Neural cell (in vitro differentiated cells): Measurements from ENCODE around the gene NRXN2. TPM values are rescaled to one million over a fixed set of nuclear protein-coding genes. Genes with fewer than 3 reads are reported as not detected.

ENCODE experiments used
- H2AFZ ChIP-seq: fragments of 200-600, 300-800 bp; sonication (generic), shearing (Covaris generic); 2 replicates; pipeline ENCODE4 v1.6.0; 2014; ENCODE audit warnings: low read depth, mild to moderate bottlenecking, antibody characterized with exemption, low read length, moderate library complexity
- H3F3A ChIP-seq: fragments of 200-600 bp; shearing (Covaris generic); 2 replicates; pipeline ENCODE4 v1.6.1; 2016; ENCODE audit warnings: mild to moderate bottlenecking, moderate library complexity, mixed read lengths, antibody characterized with exemption, low read length; ENCODE audit not compliant: insufficient read depth, poor library complexity, severe bottlenecking
- H3K27ac ChIP-seq: fragments of 200-600, 300-800 bp; sonication (generic), shearing (Covaris generic); 2 replicates; pipeline ENCODE4 v1.5.1; 2014; ENCODE audit warnings: mild to moderate bottlenecking, low read length, moderate library complexity
- H3K27me3 ChIP-seq: fragments of 300-800, 200-600 bp; sonication (generic), shearing (Covaris generic); 2 replicates; pipeline ENCODE4 v1.6.0; 2014; ENCODE audit warnings: mild to moderate bottlenecking, low read depth, low read length, moderate library complexity; ENCODE audit not compliant: insufficient read depth
- H3K36me3 ChIP-seq: fragments of 300-800, 200-600 bp; sonication (generic), shearing (Covaris generic); 2 replicates; pipeline ENCODE4 v1.5.1; 2014; ENCODE audit warnings: mild to moderate bottlenecking, antibody characterized with exemption, low read length, moderate library complexity; ENCODE audit not compliant: insufficient read depth
- H3K4me2 ChIP-seq: fragments of 300-800, 200-600 bp; sonication (generic), shearing (Covaris generic); 2 replicates; pipeline ENCODE4 v1.6.0; 2014; ENCODE audit warnings: mild to moderate bottlenecking, low read length
- H3K4me3 ChIP-seq: fragments of 300-800, 200-600 bp; sonication (generic), shearing (Covaris generic); 2 replicates; pipeline ENCODE4 v1.5.1; 2014; ENCODE audit warnings: mild to moderate bottlenecking, low read length, moderate library complexity
- H3K79me2 ChIP-seq: fragments of 200-600 bp; shearing (Covaris generic); replicated peaks from 2 replicates; pipeline ENCODE4 v1.6.0; 2014; ENCODE audit warnings: mild to moderate bottlenecking, low read length, moderate library complexity; ENCODE audit not compliant: insufficient read depth
- H3K9ac ChIP-seq: fragments of 300-800, 200-600 bp; sonication (generic), shearing (Covaris generic); 2 replicates; pipeline ENCODE4 v1.6.1; 2016; ENCODE audit warnings: mild to moderate bottlenecking, low read length, mixed read lengths
- H3K9me2 ChIP-seq: fragments of 200-600 bp; shearing (Covaris generic); 2 replicates; pipeline ENCODE4 v1.6.1; 2016; ENCODE audit warnings: mild to moderate bottlenecking, low read length, mixed read lengths; ENCODE audit not compliant: insufficient read depth
- H3K9me3 ChIP-seq: fragments of 200-600, 300-800 bp; sonication (generic), shearing (Covaris generic); 2 replicates; pipeline ENCODE4 v1.6.1; 2016; ENCODE audit warnings: mild to moderate bottlenecking, mixed run types, low read length, moderate library complexity, mixed read lengths
- H4K20me1 ChIP-seq: fragments of 200-600 bp; shearing (Covaris generic); 2 replicates; pipeline ENCODE4 v1.6.1; 2016; ENCODE audit warnings: mild to moderate bottlenecking, mixed run types; ENCODE audit not compliant: insufficient read depth
- EP300 ChIP-seq: fragments of 450-650 bp; conservative IDR thresholded peaks from 2 replicates; pipeline ENCODE4 v1.6.1; 2014; ENCODE audit warnings: antibody characterized with exemption, mild to moderate bottlenecking, moderate library complexity; ENCODE audit not compliant: poor library complexity, severe bottlenecking
- EZH2 ChIP-seq: fragments of 200-600, 300-800 bp; shearing (Covaris generic), sonication (generic); IDR thresholded peaks from 2 replicates; pipeline ENCODE4 v1.6.1; 2014; ENCODE audit warnings: antibody characterized with exemption, low read length, borderline replicate concordance, mild to moderate bottlenecking; ENCODE audit not compliant: insufficient read depth, poor library complexity, severe bottlenecking
- MXI1 ChIP-seq: fragments of 450-650 bp; conservative IDR thresholded peaks from 2 replicates; pipeline ENCODE4 v1.6.1; 2014; ENCODE audit warnings: antibody characterized with exemption, mild to moderate bottlenecking; ENCODE audit not compliant: poor library complexity, severe bottlenecking
- POLR2AphosphoS5 ChIP-seq: IDR thresholded peaks from 2 replicates; pipeline ENCODE4 v1.6.1; 2012
- RAD21 ChIP-seq: fragments of 450-650 bp; conservative IDR thresholded peaks from 2 replicates; pipeline ENCODE4 v1.6.1; 2014; ENCODE audit warnings: antibody characterized with exemption, mild to moderate bottlenecking, moderate library complexity
- SMC3 ChIP-seq: fragments of 450-650 bp; conservative IDR thresholded peaks from 2 replicates; pipeline ENCODE4 v1.6.1; 2014; ENCODE audit warnings: antibody characterized with exemption, mild to moderate bottlenecking, moderate library complexity; ENCODE audit not compliant: poor library complexity
- TAF1 ChIP-seq: IDR thresholded peaks from 2 replicates; pipeline ENCODE4 v1.6.1; 2012; ENCODE audit warnings: low read depth
- polyA plus RNA-seq: library from polyadenylated mRNA; depleted of rRNA; stranded (reverse); fragments of >200 nt; gene quantifications from 2 replicates; pipeline ENCODE4 v1.2.3, GENCODE V29; 2014
- TF ChIP-seq, protein P1 (sequence below): IDR thresholded peaks from 2 replicates; pipeline ENCODE4 v1.6.1; 2012; ENCODE audit warnings: borderline replicate concordance
- TF ChIP-seq, protein P2 (sequence below): fragments of 450-650 bp; IDR thresholded peaks from 2 replicates; pipeline ENCODE4 v1.5.1; 2014; ENCODE audit warnings: antibody characterized with exemption, mild to moderate bottlenecking, moderate library complexity; ENCODE audit not compliant: poor library complexity, severe bottlenecking

The NRXN2 gene
- polyA plus RNA-seq, 1 donor from 2014 or later, result 68.0 TPM

DNA sequence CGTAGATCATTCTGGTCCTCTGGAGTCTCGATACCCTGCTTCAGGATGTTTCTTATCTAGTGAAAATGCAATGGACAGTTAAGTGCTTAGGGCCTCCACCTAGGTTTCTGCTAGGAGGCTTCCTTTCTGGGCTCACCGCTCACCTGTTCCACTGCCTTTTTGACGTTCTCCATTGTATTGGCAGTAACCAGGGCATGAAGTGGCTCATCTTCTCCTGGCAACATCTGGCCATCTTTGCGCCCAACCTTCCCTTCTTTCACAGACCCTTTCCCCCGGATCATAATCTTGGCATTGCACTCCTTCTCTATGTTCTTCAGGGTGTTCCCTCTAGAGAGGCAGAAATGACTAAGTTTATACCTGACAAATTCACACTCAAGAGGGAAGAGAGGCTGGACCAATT is 46.3 kb upstream of the NRXN2 start:
- Histone ChIP-seq H3K79me2 (peaks cover 32% of the 10 kb centered on the region), H3K36me3 (peaks cover 35% of the 10 kb centered on the region)

DNA sequence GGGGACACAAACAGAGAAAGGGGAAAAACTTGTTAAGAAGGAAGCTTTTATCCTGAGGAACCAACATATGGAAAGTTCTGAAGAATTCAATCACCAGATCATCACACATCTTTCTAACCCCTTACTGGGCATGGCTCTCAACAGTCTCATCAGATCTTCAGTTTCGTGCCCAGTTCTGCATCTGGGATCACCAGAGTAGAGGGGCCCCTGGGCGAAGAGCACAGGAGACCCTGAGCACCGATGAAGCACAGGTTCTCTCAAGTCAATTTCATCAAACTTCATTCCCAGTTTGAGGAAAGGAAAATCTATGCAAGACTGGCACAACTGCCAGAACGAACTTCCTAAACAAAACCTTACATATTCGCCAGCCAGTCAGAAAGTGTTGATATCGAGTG is 45.3 kb upstream of the NRXN2 start:
- H3K4me2 ChIP-seq, result no peak overlapping the region
- peaks cover 35% of the 10 kb centered on the region for H3K36me3 ChIP-seq
- H3K9me3 ChIP-seq, result no peaks in the 10 kb centered on the region
- H3K9ac ChIP-seq, result no peak overlapping the region
- no peaks in the 10 kb centered on the region for H3K9me2 ChIP-seq
- H2AFZ ChIP-seq, result no peak overlapping the region
- no peaks in the 10 kb centered on the region for H3K27me3 ChIP-seq
- peaks cover 22% of the 10 kb centered on the region for H3K79me2 ChIP-seq
- no peaks in the 10 kb centered on the region for H3F3A ChIP-seq
- H3K27ac ChIP-seq, result no peak overlapping the region
- H4K20me1 ChIP-seq, result peaks cover 29% of the 10 kb centered on the region
- H3K4me3 ChIP-seq, result no peak overlapping the region
- TF ChIP-seq EP300 (no peak), POLR2AphosphoS5 (no peak), SMC3 (no peak), EZH2 (no peak), RAD21 (no peak), MXI1 (no peak), TAF1 (no peak)
- TF ChIP-seq, protein P1, sequence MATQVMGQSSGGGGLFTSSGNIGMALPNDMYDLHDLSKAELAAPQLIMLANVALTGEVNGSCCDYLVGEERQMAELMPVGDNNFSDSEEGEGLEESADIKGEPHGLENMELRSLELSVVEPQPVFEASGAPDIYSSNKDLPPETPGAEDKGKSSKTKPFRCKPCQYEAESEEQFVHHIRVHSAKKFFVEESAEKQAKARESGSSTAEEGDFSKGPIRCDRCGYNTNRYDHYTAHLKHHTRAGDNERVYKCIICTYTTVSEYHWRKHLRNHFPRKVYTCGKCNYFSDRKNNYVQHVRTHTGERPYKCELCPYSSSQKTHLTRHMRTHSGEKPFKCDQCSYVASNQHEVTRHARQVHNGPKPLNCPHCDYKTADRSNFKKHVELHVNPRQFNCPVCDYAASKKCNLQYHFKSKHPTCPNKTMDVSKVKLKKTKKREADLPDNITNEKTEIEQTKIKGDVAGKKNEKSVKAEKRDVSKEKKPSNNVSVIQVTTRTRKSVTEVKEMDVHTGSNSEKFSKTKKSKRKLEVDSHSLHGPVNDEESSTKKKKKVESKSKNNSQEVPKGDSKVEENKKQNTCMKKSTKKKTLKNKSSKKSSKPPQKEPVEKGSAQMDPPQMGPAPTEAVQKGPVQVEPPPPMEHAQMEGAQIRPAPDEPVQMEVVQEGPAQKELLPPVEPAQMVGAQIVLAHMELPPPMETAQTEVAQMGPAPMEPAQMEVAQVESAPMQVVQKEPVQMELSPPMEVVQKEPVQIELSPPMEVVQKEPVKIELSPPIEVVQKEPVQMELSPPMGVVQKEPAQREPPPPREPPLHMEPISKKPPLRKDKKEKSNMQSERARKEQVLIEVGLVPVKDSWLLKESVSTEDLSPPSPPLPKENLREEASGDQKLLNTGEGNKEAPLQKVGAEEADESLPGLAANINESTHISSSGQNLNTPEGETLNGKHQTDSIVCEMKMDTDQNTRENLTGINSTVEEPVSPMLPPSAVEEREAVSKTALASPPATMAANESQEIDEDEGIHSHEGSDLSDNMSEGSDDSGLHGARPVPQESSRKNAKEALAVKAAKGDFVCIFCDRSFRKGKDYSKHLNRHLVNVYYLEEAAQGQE, result no peak
- TF ChIP-seq, protein P2, sequence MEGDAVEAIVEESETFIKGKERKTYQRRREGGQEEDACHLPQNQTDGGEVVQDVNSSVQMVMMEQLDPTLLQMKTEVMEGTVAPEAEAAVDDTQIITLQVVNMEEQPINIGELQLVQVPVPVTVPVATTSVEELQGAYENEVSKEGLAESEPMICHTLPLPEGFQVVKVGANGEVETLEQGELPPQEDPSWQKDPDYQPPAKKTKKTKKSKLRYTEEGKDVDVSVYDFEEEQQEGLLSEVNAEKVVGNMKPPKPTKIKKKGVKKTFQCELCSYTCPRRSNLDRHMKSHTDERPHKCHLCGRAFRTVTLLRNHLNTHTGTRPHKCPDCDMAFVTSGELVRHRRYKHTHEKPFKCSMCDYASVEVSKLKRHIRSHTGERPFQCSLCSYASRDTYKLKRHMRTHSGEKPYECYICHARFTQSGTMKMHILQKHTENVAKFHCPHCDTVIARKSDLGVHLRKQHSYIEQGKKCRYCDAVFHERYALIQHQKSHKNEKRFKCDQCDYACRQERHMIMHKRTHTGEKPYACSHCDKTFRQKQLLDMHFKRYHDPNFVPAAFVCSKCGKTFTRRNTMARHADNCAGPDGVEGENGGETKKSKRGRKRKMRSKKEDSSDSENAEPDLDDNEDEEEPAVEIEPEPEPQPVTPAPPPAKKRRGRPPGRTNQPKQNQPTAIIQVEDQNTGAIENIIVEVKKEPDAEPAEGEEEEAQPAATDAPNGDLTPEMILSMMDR, result no peak

More for the DNA sequence above, 46.3 kb upstream of the NRXN2 start:
- Histone ChIP-seq H4K20me1 (peaks cover 29% of the 10 kb centered on the region), H3K27me3 (no peaks in the 10 kb centered on the region), H3K9ac (no peak overlapping the region), H3K4me3 (no peak overlapping the region), H3F3A (no peaks in the 10 kb centered on the region), H2AFZ (no peak overlapping the region), H3K9me3 (no peaks in the 10 kb centered on the region), H3K9me2 (no peaks in the 10 kb centered on the region), H3K4me2 (no peak overlapping the region), H3K27ac (no peak overlapping the region)
- TF ChIP-seq, protein P2, result no peak
- TF ChIP-seq MXI1, result no peak
- no peak for TF ChIP-seq POLR2AphosphoS5
- no peak for TF ChIP-seq EZH2
- no peak for TF ChIP-seq EP300
- no peak for TF ChIP-seq TAF1
- no peak for TF ChIP-seq SMC3
- no peak for TF ChIP-seq RAD21
- TF ChIP-seq, protein P1, result no peak
